ENCODE measurements around the gene RPN2. TPM values are rescaled to one million over a fixed set of nuclear protein-coding genes. Genes with fewer than 3 reads are reported as not detected.

RPN2 gene
- total RNA-seq, 6 experiments from 2014 or later = 261 to 304 (median 270) TPM

GRCh38 chr20:37267667-37268313, 88.7 kb downstream of the RPN2 start:
- no peaks in the 10 kb centered on the region for H3K9me3 Mint-ChIP-seq
- H3K4me3 Mint-ChIP-seq = no peak overlapping the region
- peaks cover 15% of the 10 kb centered on the region for H3K27me3 Mint-ChIP-seq (ENCODE audit: insufficient read depth)
- H3K4me1 Mint-ChIP-seq (ENCODE audit: low read depth) = no peaks in the 10 kb centered on the region
- H3K36me3 Mint-ChIP-seq (ENCODE audit: low read depth) = no peaks in the 10 kb centered on the region
- TF ChIP-seq CTCF (IDR thresholded peaks at IDR 0.05) = no peak
- DNase-seq = no peak
- H3K27ac Mint-ChIP-seq = no peak overlapping the region

GRCh38 chr20:37270576-37271420, 91.7 kb downstream of the RPN2 start:
- DNase-seq = no peak
- Mint-ChIP-seq H3K9me3 (no peaks in the 10 kb centered on the region), H3K27me3 (ENCODE audit: insufficient read depth) (peaks cover 15% of the 10 kb centered on the region), H3K4me3 (no peak overlapping the region), H3K36me3 (ENCODE audit: low read depth) (no peaks in the 10 kb centered on the region), H3K27ac (no peak overlapping the region), H3K4me1 (ENCODE audit: low read depth) (no peaks in the 10 kb centered on the region)
- no peak for TF ChIP-seq CTCF (IDR thresholded peaks at IDR 0.05)

- no peak overlapping the region for H3K27ac Mint-ChIP-seq
- no peak overlapping the region for H3K4me3 Mint-ChIP-seq
- peaks cover 2% of the 10 kb centered on the region for H3K4me1 Mint-ChIP-seq (ENCODE audit: low read depth)
- no peaks in the 10 kb centered on the region for H3K36me3 Mint-ChIP-seq (ENCODE audit: low read depth)
- DNase-seq = no peak
- H3K27me3 Mint-ChIP-seq (ENCODE audit: insufficient read depth) = peaks cover 17% of the 10 kb centered on the region
- no peaks in the 10 kb centered on the region for H3K9me3 Mint-ChIP-seq
- TF ChIP-seq CTCF (IDR thresholded peaks at IDR 0.05) = no peak
These were observed 92.3 kb downstream of the RPN2 start for GRCh38 chr20:37271421-37271768.

- DNase-seq = no peak
These were observed 94.9 kb downstream of the RPN2 start for GRCh38 chr20:37273988-37274387.

GRCh38 chr20:37274851-37275524, 95.9 kb downstream of the RPN2 start:
- Mint-ChIP-seq H3K4me3 (no peak overlapping the region), H3K27me3 (ENCODE audit: insufficient read depth) (peaks cover 5% of the 10 kb centered on the region), H3K9me3 (no peaks in the 10 kb centered on the region), H3K36me3 (ENCODE audit: low read depth) (no peaks in the 10 kb centered on the region), H3K4me1 (ENCODE audit: low read depth) (peaks cover 25% of the 10 kb centered on the region), H3K27ac (no peak overlapping the region)
- TF ChIP-seq CTCF (IDR thresholded peaks at IDR 0.05) = no peak
- DNase-seq = no peak

More at GRCh38 chr20:37273988-37274387, 94.9 kb downstream of the RPN2 start:
- Mint-ChIP-seq H3K9me3 (no peaks in the 10 kb centered on the region), H3K4me1 (ENCODE audit: low read depth) (peaks cover 15% of the 10 kb centered on the region), H3K36me3 (ENCODE audit: low read depth) (no peaks in the 10 kb centered on the region), H3K27me3 (ENCODE audit: insufficient read depth) (peaks cover 7% of the 10 kb centered on the region), H3K4me3 (no peak overlapping the region), H3K27ac (no peak overlapping the region)
- no peak for TF ChIP-seq CTCF (IDR thresholded peaks at IDR 0.05)
